SIG-M5 (cell line): ENCODE results near the gene NME4.
"Not testable (repeated sequence)": the region's sequence is repeated elsewhere in the genome, so short reads cannot be mapped to it uniquely, and the experiment has no call there.

ENCODE experiments used
- DNase-seq: peaks from one replicate; lab custom pipeline; 2025; lab: John Stamatoyannopoulos, UW

NME4 gene

GRCh38 chr16:398561-399339 is 1.8 kb downstream of the NME4 start:
- no peak for DNase-seq

GRCh38 chr16:399340-400019 is 2.5 kb downstream of the NME4 start:
- DNase-seq: no peak

- DNase-seq: no peak
These were observed 3.1 kb downstream of the NME4 start for GRCh38 chr16:400061-400591.

- no peak for DNase-seq
These were observed 4.7 kb downstream of the NME4 start, which contains the start of gene DECR2 for GRCh38 chr16:401468-402348. Gene DECR2 (plus strand): TSS chr16:401885. CDS start chr16:401964, 79 bp downstream.

GRCh38 chr16:404971-405486 is 8.0 kb downstream of the NME4 start:
- no peak for DNase-seq

GRCh38 chr16:405548-406506 is 8.8 kb downstream of the NME4 start:
- no peak for DNase-seq

- no peak for DNase-seq
These were observed 10.3 kb downstream of the NME4 start for GRCh38 chr16:407253-407652.

GRCh38 chr16:410516-411178 is 13.6 kb downstream of the NME4 start:
- DNase-seq: no peak

- no peak for DNase-seq
These were observed 14.7 kb downstream of the NME4 start for GRCh38 chr16:411576-412265.

GRCh38 chr16:414395-415169 is 17.6 kb downstream of the NME4 start:
- DNase-seq: no peak

GRCh38 chr16:415170-415498 is 18.1 kb downstream of the NME4 start:
- DNase-seq: not testable (repeated sequence)

- not testable (repeated sequence) for DNase-seq
These were observed 25.2 kb downstream of the NME4 start for GRCh38 chr16:422179-422578.

GRCh38 chr16:424033-424622 is 27.1 kb downstream of the NME4 start:
- DNase-seq: no peak

GRCh38 chr16:424623-425081 is 27.7 kb downstream of the NME4 start:
- DNase-seq: no peak

GRCh38 chr16:425082-425718 is 28.2 kb downstream of the NME4 start, which contains the start of gene RAB11FIP3:
Gene RAB11FIP3 (plus strand): TSS chr16:425649. CDS start chr16:426007, 358 bp downstream.
- DNase-seq: no peak

GRCh38 chr16:425740-426114 is 28.7 kb downstream of the NME4 start:
- DNase-seq: no peak

GRCh38 chr16:426115-426905 is 29.3 kb downstream of the NME4 start:
- no peak for DNase-seq
